ENCODE results near the gene CCDC102A. TPM values are rescaled to one million over a fixed set of nuclear protein-coding genes. Genes with fewer than 3 reads are reported as not detected.

Gene CCDC102A
- total and polyA plus RNA-seq, 2 of the 13 experiments (the other 11 are each of a cell fraction or from before 2014, with no cell fraction given) = 2.1 to 2.8 TPM

- TF ChIP-seq DPF2 (CRISPR knock-in tag; IDR thresholded peaks at IDR 0.05; ENCODE audit: borderline replicate concordance, low read depth) = peak; percentile 95
- TF ChIP-seq ZNF264 (CRISPR knock-in tag; IDR thresholded peaks at IDR 0.05) = peak; percentile 20; the same call in 1 of the 2 replicates
- TF ChIP-seq ZNF883 (CRISPR knock-in tag; IDR thresholded peaks at IDR 0.05; ENCODE audit: not compliant biosample characterization) = peak; percentile 63
- TF ChIP-seq ZNF687 (CRISPR knock-in tag; IDR thresholded peaks at IDR 0.05) = peak; percentile 95
- TF ChIP-seq TBX2 (CRISPR knock-in tag; IDR thresholded peaks at IDR 0.05; ENCODE audit: borderline replicate concordance) = peak; percentile 93
- peak; percentile 85 for TF ChIP-seq ZC3H13 (CRISPR knock-in tag; IDR thresholded peaks at IDR 0.05)
- no peak for TF ChIP-seq ZBTB43 (CRISPR knock-in tag; conservative IDR thresholded peaks at IDR 0.05)
- TF ChIP-seq PPARG (CRISPR knock-in tag; conservative IDR thresholded peaks at IDR 0.05) = peak; percentile 71
- TF ChIP-seq HOXA3 (CRISPR knock-in tag; IDR thresholded peaks at IDR 0.05) = peak; percentile 76
- TF ChIP-seq NCOR1 (IDR thresholded peaks at IDR 0.05; ENCODE audit: borderline replicate concordance, low read length) = peak; percentile 67; the same call in 1 of the 2 replicates
- TF ChIP-seq CBX1 (IDR thresholded peaks at IDR 0.05; ENCODE audit: low read depth) = peak; percentile 79
- 0 out of 2 replicates have a peak, but pooled peaks have one; percentile 58 for TF ChIP-seq KDM4B (CRISPR knock-in tag; IDR thresholded peaks at IDR 0.05)
- TF ChIP-seq EP300 (IDR thresholded peaks at IDR 0.05; ENCODE audit: low read depth in 2 of 2, low read length in 2 of 2) = peak; percentile 27 to 79; a peak in 3 of 4 replicates
- TF ChIP-seq EP300 (CRISPR knock-in tag; IDR thresholded peaks at IDR 0.05; ENCODE audit: borderline replicate concordance) = peak; percentile 47
- TF ChIP-seq NR2F2 (IDR thresholded peaks at IDR 0.05; ENCODE audit: borderline replicate concordance, low read depth) = peak; percentile 98
- TF ChIP-seq CEBPB (IDR thresholded peaks at IDR 0.05; ENCODE audit: borderline replicate concordance, low read depth, low read length) = peak; percentile 49; the same call in 1 of the 2 replicates
- peak; percentile 90 for TF ChIP-seq TARDBP (CRISPR knock-in tag; IDR thresholded peaks at IDR 0.05)
- peak; percentile 77 for TF ChIP-seq ZNF746 (CRISPR knock-in tag; IDR thresholded peaks at IDR 0.05)
- TF ChIP-seq ZNF556 (CRISPR knock-in tag; IDR thresholded peaks at IDR 0.05; ENCODE audit: borderline replicate concordance) = peak; percentile 84; the same call in 1 of the 2 replicates
- no peak for TF ChIP-seq JARID2 (CRISPR knock-in tag; IDR thresholded peaks at IDR 0.05; ENCODE audit: insufficient replicate concordance)
- TF ChIP-seq ZSCAN5A (CRISPR knock-in tag; IDR thresholded peaks at IDR 0.05; ENCODE audit: borderline replicate concordance) = peak; percentile 62; the same call in 1 of the 2 replicates
- no peak for TF ChIP-seq ZNF33A (CRISPR knock-in tag; IDR thresholded peaks at IDR 0.05; ENCODE audit: borderline replicate concordance)
- TF ChIP-seq BHLHE40 (IDR thresholded peaks at IDR 0.05; ENCODE audit: low read length) = peak; percentile 69
- peak; percentile 74 for TF ChIP-seq KAT8 (CRISPR knock-in tag; IDR thresholded peaks at IDR 0.05)
These were observed 53.4 kb downstream of the CCDC102A start (continued) for GRCh38 chr16:57482845-57483545.

Measured in HepG2 (cell line).